Stimulated activated CD4-positive, alpha-beta T cell treated with anti-CD3 and anti-CD28 coated beads, Interleukin-1b, Interleukin-23, amount 100 ng/mL, for 4 hours (primary cell): Measurements from ENCODE around the gene CCDC71.
A peak's percentile ranks its signal among the peaks of the same experiment; 100 is the strongest.

Experiments
- DNase-seq, 2 donors: peaks; one replicate each; pipeline ENCODE4 v3.0.0-alpha.2; 2020; ENCODE audit warnings: low read depth in 2 of 2

The CCDC71 gene

DNA sequence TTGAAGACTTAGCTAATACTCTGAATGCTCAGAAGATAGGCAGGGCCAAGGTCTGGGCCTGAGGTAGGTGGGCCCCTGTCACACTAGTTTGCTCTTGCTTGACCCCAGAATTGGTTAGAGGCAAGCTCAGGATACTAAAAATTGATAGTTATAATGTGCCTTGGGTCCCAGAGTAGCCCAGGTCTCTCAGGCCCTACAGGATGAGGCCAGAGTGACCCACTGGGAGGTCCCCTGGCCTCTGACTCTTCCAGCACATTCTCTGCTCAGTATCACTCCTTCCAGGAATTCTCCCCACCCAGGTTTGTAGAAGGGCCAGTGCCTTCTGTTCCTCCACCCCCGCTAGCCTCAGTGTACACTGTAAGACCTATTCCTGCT lies 4.6 kb upstream of the CCDC71 start:
- no peak for DNase-seq

DNA sequence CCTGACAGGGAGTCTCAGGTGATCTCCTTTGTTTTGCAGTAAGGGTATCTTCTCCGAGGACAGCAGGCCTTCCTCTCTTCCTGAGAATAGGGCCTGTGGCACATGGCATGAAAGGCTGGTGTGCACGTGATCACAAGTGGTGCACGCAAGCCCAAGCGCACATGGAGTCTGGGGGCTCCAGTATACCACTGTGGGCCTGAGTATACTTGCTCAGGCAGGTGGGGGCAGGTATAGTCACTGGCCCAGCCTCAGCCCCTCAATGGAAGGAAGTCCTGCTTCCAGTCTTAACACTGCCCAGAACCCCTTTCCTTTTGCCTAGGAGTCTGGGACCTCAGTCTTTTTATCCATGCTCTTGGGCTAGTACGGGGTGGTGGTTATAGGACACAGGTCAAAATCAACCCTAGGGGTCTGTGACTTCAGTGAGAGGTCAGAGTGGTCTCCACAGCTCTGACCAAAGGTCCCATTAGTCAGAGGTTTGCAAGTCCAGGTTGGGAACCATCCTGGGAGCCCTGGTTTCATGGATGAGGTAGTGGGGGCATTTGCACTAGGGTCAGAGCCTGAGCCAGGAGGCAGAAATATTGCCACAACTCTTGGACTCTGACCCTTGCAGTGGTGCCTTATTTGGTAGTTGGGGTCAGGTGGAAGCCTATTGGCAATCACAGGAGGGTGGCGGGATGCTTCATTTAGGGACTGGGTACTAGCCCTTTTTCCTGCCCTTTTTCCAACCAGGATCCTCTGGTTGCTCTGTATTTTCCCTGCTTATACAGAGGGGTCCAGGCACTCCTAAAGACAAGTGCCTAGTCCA lies 823 bp upstream of the CCDC71 start:
- no peak for DNase-seq

GRCh38 chr3:49164983-49165720 lies 979 bp downstream of the CCDC71 start:
- no peak for DNase-seq

DNA sequence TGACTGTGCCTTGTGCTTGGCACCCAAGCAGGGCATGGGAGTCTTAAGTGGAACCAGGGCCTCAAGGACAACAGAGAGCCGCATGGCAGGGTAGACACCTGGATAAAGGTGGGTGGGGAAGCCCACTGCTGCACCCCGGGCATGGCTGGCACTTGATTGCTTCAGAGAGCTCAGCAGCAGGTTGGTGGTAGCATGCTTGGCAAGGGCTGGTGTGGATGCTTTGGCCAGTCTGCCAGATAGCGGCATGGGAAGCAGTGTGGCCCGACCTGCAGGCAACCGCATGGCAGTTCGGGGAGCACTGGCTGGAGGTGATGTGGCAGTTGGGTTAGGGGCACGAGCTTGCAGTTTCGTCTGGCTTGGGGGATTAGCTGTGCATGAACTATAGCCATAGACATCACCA lies 2.5 kb downstream of the CCDC71 start:
- DNase-seq, result no peak

DNA sequence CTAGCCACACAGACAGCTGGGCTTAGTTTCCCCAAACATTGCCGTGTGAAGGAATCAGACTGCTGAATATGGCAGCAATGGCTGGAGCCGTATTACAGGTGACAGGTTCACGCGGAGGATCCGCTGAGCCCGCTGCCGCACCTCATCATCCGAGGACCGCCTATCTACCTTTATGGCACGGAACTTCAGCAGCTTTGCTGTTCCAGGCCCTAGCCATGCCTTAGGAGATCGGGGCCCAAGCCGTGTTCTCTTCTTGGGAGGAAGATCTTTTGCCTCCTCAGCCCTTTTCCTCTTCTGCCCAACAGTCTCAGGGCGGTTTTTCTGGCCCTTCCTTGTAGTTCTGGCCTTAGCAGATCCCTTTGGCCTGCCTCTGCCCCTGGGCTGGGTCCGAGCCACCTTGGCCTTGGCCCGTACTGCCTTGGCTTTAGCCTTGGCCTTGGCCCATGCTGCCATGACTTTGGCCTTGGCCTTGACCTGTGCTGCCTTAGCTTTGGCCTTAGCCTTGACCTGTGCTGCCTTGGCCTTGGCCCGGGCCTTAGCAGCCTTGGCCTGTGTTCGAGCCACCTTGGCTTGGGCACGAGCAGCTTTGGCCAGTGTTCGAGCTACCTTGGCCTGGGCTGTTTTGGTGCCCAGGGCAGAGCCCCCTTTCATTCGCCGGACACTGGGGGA lies 3.2 kb downstream of the CCDC71 start:
- DNase-seq, result no peak

- DNase-seq, result no peak
These were observed 4.2 kb downstream of the CCDC71 start for GRCh38 chr3:49161808-49162530.

- DNase-seq, result no peak
These were observed 4.9 kb downstream of the CCDC71 start for GRCh38 chr3:49161197-49161596.

GRCh38 chr3:49158792-49159191 lies 7.3 kb downstream of the CCDC71 start:
- DNase-seq, result no peak

- DNase-seq, result peak; percentile 33 to 42
These were observed 7.9 kb downstream of the CCDC71 start for GRCh38 chr3:49158103-49158709.

- DNase-seq, result no peak
These were observed 8.8 kb downstream of the CCDC71 start for GRCh38 chr3:49157289-49157688.

GRCh38 chr3:49153349-49153912 lies 12.7 kb downstream of the CCDC71 start:
- DNase-seq, result no peak

GRCh38 chr3:49151610-49152009 lies 14.5 kb downstream of the CCDC71 start:
- no peak for DNase-seq

DNA sequence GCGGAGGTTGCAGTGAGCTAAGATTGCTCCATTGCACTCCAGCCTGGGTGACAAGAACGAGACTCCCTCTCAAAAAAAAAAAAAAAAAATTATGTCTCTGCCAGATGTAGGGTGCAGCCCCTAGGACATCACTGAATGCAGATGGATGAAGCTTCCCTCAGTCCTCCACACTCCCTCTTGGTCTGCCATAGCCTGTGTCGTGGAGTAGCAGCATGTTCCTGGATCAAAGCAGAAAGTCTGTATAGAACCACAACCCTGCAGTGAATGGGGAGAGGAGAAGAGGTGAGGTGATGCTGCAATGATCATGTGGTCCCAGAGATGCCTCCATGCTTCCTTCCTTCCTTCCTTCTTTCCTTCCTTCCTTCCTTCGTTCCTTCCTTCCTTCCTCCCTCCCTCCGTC lies 18.0 kb downstream of the CCDC71 start:
- no peak for DNase-seq

GRCh38 chr3:49140080-49140479 lies 26.1 kb downstream of the CCDC71 start:
- DNase-seq, result no peak

GRCh38 chr3:49135499-49135898 lies 30.6 kb downstream of the CCDC71 start:
- no peak for DNase-seq

GRCh38 chr3:49134471-49135265 lies 31.5 kb downstream of the CCDC71 start:
- DNase-seq, result no peak

- DNase-seq, result no peak
These were observed 32.7 kb downstream of the CCDC71 start for GRCh38 chr3:49133226-49133951.

DNA sequence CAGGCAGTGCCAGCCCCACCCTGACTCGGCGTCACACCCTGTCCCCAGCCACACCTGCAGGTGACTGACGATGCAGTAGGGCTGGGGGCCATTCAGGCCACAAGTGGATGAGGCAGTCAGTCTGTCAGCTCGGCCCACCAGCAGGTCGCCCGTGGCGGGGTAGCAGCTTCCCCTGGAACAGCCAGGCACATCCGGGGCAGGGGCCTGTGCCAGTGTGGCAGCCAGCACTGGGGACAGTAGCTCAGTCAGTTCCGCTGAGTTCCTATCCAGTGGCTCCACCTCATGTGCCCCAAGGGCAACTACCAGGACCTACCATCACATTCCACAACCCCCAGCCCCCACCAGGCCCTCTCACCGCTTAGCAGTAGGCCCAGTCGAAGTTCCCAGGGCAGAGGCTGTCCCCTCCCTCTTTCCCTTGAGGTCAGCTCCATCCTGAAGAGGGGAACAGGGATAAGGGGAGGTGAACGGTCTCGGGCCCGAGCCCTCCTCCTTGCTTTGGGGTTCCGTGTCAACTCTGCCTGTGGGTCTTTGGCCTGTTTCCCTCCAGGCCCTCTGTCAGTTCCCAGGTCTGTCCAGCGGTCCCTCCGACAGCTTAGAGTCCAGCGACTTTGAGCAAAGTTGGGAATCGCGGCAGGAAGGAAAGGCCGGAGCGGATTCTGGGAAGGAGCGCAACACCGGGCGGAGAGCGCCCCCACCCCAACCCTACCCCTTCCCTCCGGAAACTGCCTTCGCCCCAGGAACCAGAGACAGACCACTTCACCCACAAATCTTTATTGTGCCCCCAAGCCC lies 33.5 kb downstream of the CCDC71 start, which contains the start of gene LAMB2:
LAMB2 (minus strand) TSS at position 614 of the 789 bp plus-strand sequence; CDS start at position 431, 183 bp downstream.
- DNase-seq, result no peak

- DNase-seq, result no peak
These were observed 34.1 kb downstream of the CCDC71 start for GRCh38 chr3:49132073-49132436.
